SK-N-MC (cell line): Measurements from ENCODE around the gene LRRC61.

Source experiments
- DNase-seq: peaks from one replicate; pipeline ENCODE4 v3.0.0-alpha.2; 2011; ENCODE audit warnings: low read depth, low spot score
- H3K27ac ChIP-seq: fragments of 200-600 bp; sonication (generic); 2 replicates; pipeline ENCODE4 v1.5.1; 2016; ENCODE audit warnings: mixed run types
- H3K36me3 ChIP-seq: fragments of 200-600 bp; sonication (generic); 2 replicates; pipeline ENCODE4 v1.6.1; 2017; ENCODE audit warnings: antibody characterized with exemption, low read length, mixed read lengths; ENCODE audit not compliant: insufficient read depth
- H3K4me3 ChIP-seq: fragments of 200-600 bp; sonication (generic); 2 replicates; pipeline ENCODE4 v1.5.1; 2016
- H3K9ac ChIP-seq: fragments of 200-600 bp; sonication (generic); 2 replicates; pipeline ENCODE4 v1.8.0; 2017; ENCODE audit warnings: mixed run types, mixed read lengths; ENCODE audit not compliant: insufficient read length
- H3K9me3 ChIP-seq: fragments of 200-600 bp; sonication (generic); 2 replicates; pipeline ENCODE4 v1.6.1; 2017; ENCODE audit warnings: low read depth, mild to moderate bottlenecking, antibody characterized with exemption, low read length, moderate library complexity, mixed read lengths
- EZH2 ChIP-seq: fragments of 200-600 bp; sonication (generic); IDR thresholded peaks from one replicate; pipeline ENCODE4 v1.6.1; 2017; ENCODE audit warnings: antibody characterized with exemption
- FOXP2 ChIP-seq: optimal IDR thresholded peaks from 2 replicates; pipeline ENCODE3; 2011; ENCODE audit warnings: mild to moderate bottlenecking, moderate library complexity; ENCODE audit not compliant: insufficient read depth; ENCODE audit errors: extremely low read length, control extremely low read depth
- POLR2AphosphoS5 ChIP-seq: IDR thresholded peaks from 2 replicates; pipeline ENCODE4 v1.6.1; 2012; ENCODE audit warnings: mild to moderate bottlenecking, low read depth, low read length, borderline replicate concordance

LRRC61 gene

GRCh38 chr7:150344299-150344698 is 21.1 kb downstream of the LRRC61 start:
- no peak overlapping the region for H3K4me3 ChIP-seq
- H3K9ac ChIP-seq, result no peak overlapping the region
- DNase-seq, result no peak
- H3K36me3 ChIP-seq, result no peaks in the 10 kb centered on the region
- TF ChIP-seq EZH2 (no peak), FOXP2 (no peak), POLR2AphosphoS5 (no peak)
- no peaks in the 10 kb centered on the region; the same call in 1 of the 2 replicates for H3K9me3 ChIP-seq
- no peak overlapping the region for H3K27ac ChIP-seq

GRCh38 chr7:150345012-150345411 is 21.9 kb downstream of the LRRC61 start:
- H3K9me3 ChIP-seq, result no peaks in the 10 kb centered on the region; the same call in 1 of the 2 replicates
- H3K36me3 ChIP-seq, result no peaks in the 10 kb centered on the region
- H3K4me3 ChIP-seq, result no peak overlapping the region
- DNase-seq, result no peak
- H3K27ac ChIP-seq, result no peak overlapping the region
- H3K9ac ChIP-seq, result no peak overlapping the region
- TF ChIP-seq EZH2, result no peak
- TF ChIP-seq POLR2AphosphoS5, result no peak
- TF ChIP-seq FOXP2, result no peak

GRCh38 chr7:150346922-150347321 is 23.8 kb downstream of the LRRC61 start:
- DNase-seq, result no peak
- TF ChIP-seq POLR2AphosphoS5 (no peak), EZH2 (no peak), FOXP2 (no peak)
- no peak overlapping the region for H3K9ac ChIP-seq
- no peaks in the 10 kb centered on the region for H3K36me3 ChIP-seq
- H3K27ac ChIP-seq, result no peak overlapping the region
- no peak overlapping the region for H3K4me3 ChIP-seq
- H3K9me3 ChIP-seq, result no peaks in the 10 kb centered on the region; the same call in 1 of the 2 replicates

GRCh38 chr7:150351587-150352194 is 28.5 kb downstream of the LRRC61 start:
- TF ChIP-seq FOXP2 (no peak), POLR2AphosphoS5 (no peak), EZH2 (no peak)
- no peak overlapping the region for H3K27ac ChIP-seq
- DNase-seq, result no peak
- no peaks in the 10 kb centered on the region for H3K36me3 ChIP-seq
- no peaks in the 10 kb centered on the region for H3K9me3 ChIP-seq
- no peak overlapping the region for H3K4me3 ChIP-seq
- H3K9ac ChIP-seq, result no peak overlapping the region

GRCh38 chr7:150355666-150356059 is 32.5 kb downstream of the LRRC61 start:
- Histone ChIP-seq H3K27ac (no peak overlapping the region), H3K36me3 (no peaks in the 10 kb centered on the region), H3K9me3 (no peaks in the 10 kb centered on the region), H3K9ac (no peak overlapping the region), H3K4me3 (no peak overlapping the region)
- DNase-seq, result no peak
- TF ChIP-seq FOXP2, result no peak
- TF ChIP-seq POLR2AphosphoS5, result no peak

GRCh38 chr7:150356265-150356897 is 33.2 kb downstream of the LRRC61 start:
- no peak for TF ChIP-seq FOXP2
- TF ChIP-seq POLR2AphosphoS5, result no peak
- TF ChIP-seq EZH2, result no peak
- no peak for DNase-seq
- Histone ChIP-seq H3K27ac (no peak overlapping the region), H3K9ac (no peak overlapping the region), H3K4me3 (no peak overlapping the region), H3K9me3 (no peaks in the 10 kb centered on the region), H3K36me3 (no peaks in the 10 kb centered on the region)

GRCh38 chr7:150357270-150357669 is 34.1 kb downstream of the LRRC61 start:
- H3K9me3 ChIP-seq, result no peaks in the 10 kb centered on the region
- H3K27ac ChIP-seq, result no peak overlapping the region
- H3K36me3 ChIP-seq, result no peaks in the 10 kb centered on the region
- H3K9ac ChIP-seq, result no peak overlapping the region
- TF ChIP-seq FOXP2 (peak; percentile 81), POLR2AphosphoS5 (no peak; the same call in 1 of the 2 replicates)
- DNase-seq, result no peak
- H3K4me3 ChIP-seq, result peak overlapping the region; percentile 72

- no peak overlapping the region for H3K27ac ChIP-seq
- no peaks in the 10 kb centered on the region for H3K9me3 ChIP-seq
- no peaks in the 10 kb centered on the region for H3K36me3 ChIP-seq
- no peak for DNase-seq
- TF ChIP-seq POLR2AphosphoS5 (no peak), FOXP2 (no peak), EZH2 (no peak)
- peak overlapping the region; percentile 72 for H3K4me3 ChIP-seq
- no peak overlapping the region for H3K9ac ChIP-seq
Measured at GRCh38 chr7:150357771-150358427, 34.7 kb downstream of the LRRC61 start.
